ENCODE data around the gene FAM219A.
"Not testable (repeated sequence)": the region's sequence is repeated elsewhere in the genome, so short reads cannot be mapped to it uniquely, and the experiment has no call there.

GRCh38 chr9:34481620-34482019 lies 23.2 kb upstream of the FAM219A start:
- TF ChIP-seq, protein P1, sequence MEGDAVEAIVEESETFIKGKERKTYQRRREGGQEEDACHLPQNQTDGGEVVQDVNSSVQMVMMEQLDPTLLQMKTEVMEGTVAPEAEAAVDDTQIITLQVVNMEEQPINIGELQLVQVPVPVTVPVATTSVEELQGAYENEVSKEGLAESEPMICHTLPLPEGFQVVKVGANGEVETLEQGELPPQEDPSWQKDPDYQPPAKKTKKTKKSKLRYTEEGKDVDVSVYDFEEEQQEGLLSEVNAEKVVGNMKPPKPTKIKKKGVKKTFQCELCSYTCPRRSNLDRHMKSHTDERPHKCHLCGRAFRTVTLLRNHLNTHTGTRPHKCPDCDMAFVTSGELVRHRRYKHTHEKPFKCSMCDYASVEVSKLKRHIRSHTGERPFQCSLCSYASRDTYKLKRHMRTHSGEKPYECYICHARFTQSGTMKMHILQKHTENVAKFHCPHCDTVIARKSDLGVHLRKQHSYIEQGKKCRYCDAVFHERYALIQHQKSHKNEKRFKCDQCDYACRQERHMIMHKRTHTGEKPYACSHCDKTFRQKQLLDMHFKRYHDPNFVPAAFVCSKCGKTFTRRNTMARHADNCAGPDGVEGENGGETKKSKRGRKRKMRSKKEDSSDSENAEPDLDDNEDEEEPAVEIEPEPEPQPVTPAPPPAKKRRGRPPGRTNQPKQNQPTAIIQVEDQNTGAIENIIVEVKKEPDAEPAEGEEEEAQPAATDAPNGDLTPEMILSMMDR (IDR thresholded peaks at IDR 0.05): not testable (repeated sequence)
- not testable (repeated sequence) for TF ChIP-seq POLR2A (IDR thresholded peaks at IDR 0.05)

Measured in prostate gland (tissue), 2 donors.